Heart right ventricle (tissue), 16 donors: ENCODE measurements around the gene UBE2C. TPM values are rescaled to one million over a fixed set of nuclear protein-coding genes. Genes with fewer than 3 reads are reported as not detected.
"Not testable (repeated sequence)": the region's sequence is repeated elsewhere in the genome, so short reads cannot be mapped to it uniquely, and the experiment has no call there.

Experiments
- ATAC-seq, 8 donors: fragments of 200-7000 bp; cut with Tn5 transposase; one replicate each; pipeline ENCODE4 v1.9.1; 2020; ENCODE audit warnings: mild to moderate bottlenecking in 8 of 8, moderate library complexity in 8 of 8, moderate number of reproducible peaks in 1 of 8
- DNase-seq, 2 donors: peaks; one replicate each; pipeline ENCODE4 v3.0.0-alpha.2; 2020
- H3K27ac ChIP-seq, 10 donors: fragments of 200-600 bp; sonication (generic) in 2 of 10; one replicate each; pipeline versions ENCODE4 v1.5.0 to v1.8.0; 2020 to 2022; ENCODE audit warnings: mild to moderate bottlenecking in 3 of 10
- H3K27me3 ChIP-seq, 7 donors: fragments of 200-600 bp; one replicate each; pipeline ENCODE4 v1.8.0; 2021 to 2022; ENCODE audit warnings: mild to moderate bottlenecking in 2 of 7
- H3K36me3 ChIP-seq, 9 donors: fragments of 200-600 bp; sonication (generic) in 1 of 9; one replicate each; pipeline versions ENCODE4 v1.5.0 to v1.8.0; 2020 to 2022; ENCODE audit warnings: mild to moderate bottlenecking in 2 of 9
- H3K4me1 ChIP-seq, 9 donors: fragments of 200-600 bp; sonication (generic) in 1 of 9; one replicate each; pipeline versions ENCODE4 v1.5.0 to v1.8.0; 2020 to 2022; ENCODE audit warnings: mild to moderate bottlenecking in 4 of 9
- H3K4me3 ChIP-seq, 10 donors: fragments of 200-600 bp; sonication (generic) in 2 of 10; one replicate each; pipeline versions ENCODE4 v1.5.0 to v1.8.0; 2020 to 2022; ENCODE audit warnings: mild to moderate bottlenecking in 7 of 10, moderate library complexity in 2 of 10
- H3K9me3 ChIP-seq, 11 donors: fragments of 200-600 bp in 10 of 11; sonication (generic) in 2 of 11; one replicate each; pipeline versions ENCODE4 v1.5.0 to v1.8.0; 2013 to 2022; ENCODE audit warnings: mild to moderate bottlenecking in 2 of 11, control low read depth in 1 of 11, moderate library complexity in 1 of 11
- WGBS, 2 donors: extraction: QIAGEN DNeasy Blood & Tissue Kit; methylation state at CpG; one replicate each; pipeline ENCODE4 v1.1.7; 2013; ENCODE audit warnings: inconsistent platforms in 1 of 2; 5-methylcytosine and 5-hydroxymethylcytosine counted together
- intact Hi-C, 10 donors: fragments of 100-400 bp; cut with DNase I; formaldehyde crosslinking; loops; one replicate each; pipeline versions ENCODE4 v1.11.1 to v1.14.2; 2022
- polyA plus RNA-seq, 2 donors: library from polyadenylated mRNA; stranded (reverse); fragments of 200-250 nt; gene quantifications; one replicate each; pipeline ENCODE4 v1.2.3, GENCODE V29; 2013
- total RNA-seq, 10 donors: library from RNA; stranded (reverse); fragmentation: NEBNext Ultra II Directional in 3 of 10; extraction: Animal tissue kit (Norgen Biotek cat#: 25700) in 3 of 10; gene quantifications; one replicate each; pipeline versions ENCODE4 v1.2.1 to v1.2.4, GENCODE V29; 2021 to 2023
- TF ChIP-seq, protein P1 (sequence below), 9 donors: fragments of 200-600 bp; sonication (generic) in 2 of 9; IDR thresholded peaks; one replicate each; pipeline versions ENCODE4 v1.5.0 to v1.8.0; 2021 to 2022; ENCODE audit warnings: antibody characterized with exemption in 9 of 9, mild to moderate bottlenecking in 5 of 9, moderate library complexity in 1 of 9
- donor health status: Arrhythmogenic right ventricular cardiomyopathy.
- donor health status: ischemic (EF 13 %, LVEDD 7.1; RV severe dilation, severe dysfunction).
- donor health status: healthy with polysubstance abuse.
- donor health status: DM: no; HTN: yes; CAD: no.
- donor health status: DM: no; HTN: no; CAD: no.
- donor health status: ischemic (EF 25% LVEDD 6.9; RV normal size, moderate dysfunction).
- donor health status: ischemic (EF 25% LVEDD 5.7; RV mildly dilated, moderate dysfunction).
- donor health status: healthy.
- donor health status: DM: yes; HTN: yes; CAD: no.
- donor health status: Ischemic cardiomyopathy.
- donor health status: ischemic (EF 35%, LVEDD 5.7; RV mildly dilated, moderate dysfunction).
- donor health status: nonischemic (EF 11% LVEDD 7.7; RV severe dilation, severe dysfunction).
- donor health status: DM: yes; HTN: yes; CAD: no.
- donor health status: PGD.
- donor health status: ischemic (EF 29% LVEDD 5.4; RV normal size, mild dysfunction).
- donor health status: nonischemic (EF 23%, LVEDD 6.1; RV moderate dilation, normal function).

Gene UBE2C
- total and polyA plus RNA-seq, 12 donors = 0.37 to 8.6 (median 1.1) TPM; not detected in 2

DNA sequence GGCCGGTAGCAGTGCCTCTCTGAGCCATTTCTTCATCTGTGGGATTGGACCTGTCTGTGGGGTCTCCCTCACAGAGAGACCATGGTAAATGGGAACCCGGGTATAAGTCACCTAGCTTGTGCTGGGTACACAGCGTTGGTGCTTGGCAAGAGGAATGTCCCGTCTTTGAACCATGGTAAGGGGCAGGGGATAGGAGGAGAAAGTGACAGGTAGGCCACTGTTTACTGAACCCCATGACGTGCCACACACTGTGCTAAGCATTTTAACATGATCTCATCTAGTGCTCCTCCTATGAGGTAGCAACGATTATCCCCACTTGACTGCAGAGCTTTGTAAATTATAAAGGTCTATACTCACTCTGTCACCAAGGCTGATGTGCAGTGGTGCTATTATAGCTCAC, 15.3 kb downstream of the UBE2C start:
- no peak for ATAC-seq
- intact Hi-C loops = loop anchor here in 5 of 10 donors (10.0 kb wide), 2 partner anchors 107 to 137 kb away; partner anchors contain the start of gene PCIF1 (in 1 of the 5)
- H3K9me3 ChIP-seq = no peaks in the 10 kb centered on the region
- H3K4me1 ChIP-seq = peaks cover 3 to 42% (median 28%) of the 10 kb centered on the region in 9 donors
- no peak overlapping the region for H3K4me3 ChIP-seq
- no peaks in the 10 kb centered on the region for H3K36me3 ChIP-seq
- TF ChIP-seq, protein P1, sequence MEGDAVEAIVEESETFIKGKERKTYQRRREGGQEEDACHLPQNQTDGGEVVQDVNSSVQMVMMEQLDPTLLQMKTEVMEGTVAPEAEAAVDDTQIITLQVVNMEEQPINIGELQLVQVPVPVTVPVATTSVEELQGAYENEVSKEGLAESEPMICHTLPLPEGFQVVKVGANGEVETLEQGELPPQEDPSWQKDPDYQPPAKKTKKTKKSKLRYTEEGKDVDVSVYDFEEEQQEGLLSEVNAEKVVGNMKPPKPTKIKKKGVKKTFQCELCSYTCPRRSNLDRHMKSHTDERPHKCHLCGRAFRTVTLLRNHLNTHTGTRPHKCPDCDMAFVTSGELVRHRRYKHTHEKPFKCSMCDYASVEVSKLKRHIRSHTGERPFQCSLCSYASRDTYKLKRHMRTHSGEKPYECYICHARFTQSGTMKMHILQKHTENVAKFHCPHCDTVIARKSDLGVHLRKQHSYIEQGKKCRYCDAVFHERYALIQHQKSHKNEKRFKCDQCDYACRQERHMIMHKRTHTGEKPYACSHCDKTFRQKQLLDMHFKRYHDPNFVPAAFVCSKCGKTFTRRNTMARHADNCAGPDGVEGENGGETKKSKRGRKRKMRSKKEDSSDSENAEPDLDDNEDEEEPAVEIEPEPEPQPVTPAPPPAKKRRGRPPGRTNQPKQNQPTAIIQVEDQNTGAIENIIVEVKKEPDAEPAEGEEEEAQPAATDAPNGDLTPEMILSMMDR (IDR thresholded peaks at IDR 0.05) = no peak
- 76 to 91% methylated on average over 6 of the region's 6 CpGs for WGBS, 2 donors
- peaks cover under 1 to 21% (median 17%) of the 10 kb centered on the region in 7 donors for H3K27me3 ChIP-seq
- peak overlapping the region in 1 of 10 donors; percentile 24 for H3K27ac ChIP-seq
- DNase-seq = no peak

DNA sequence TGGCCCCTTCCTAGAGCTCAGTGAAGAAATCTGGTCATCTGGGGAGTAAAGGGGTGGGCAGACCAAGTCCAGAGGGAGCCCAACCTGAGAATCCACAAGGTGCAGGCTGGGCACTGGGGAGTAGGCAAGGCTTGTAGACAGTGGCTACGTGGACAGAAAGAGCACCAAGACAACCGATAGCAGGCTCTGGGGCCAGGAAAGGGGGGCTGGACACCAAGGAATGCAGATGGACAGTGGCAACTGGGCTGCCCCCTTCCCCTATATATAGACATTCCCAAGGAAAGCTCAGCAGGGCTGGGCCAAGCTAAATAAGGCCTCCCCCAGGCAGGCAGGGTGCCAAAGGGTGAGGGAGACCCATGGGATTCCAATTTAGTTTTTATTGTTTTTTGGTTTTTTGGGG, 16.1 kb downstream of the UBE2C start:
- H3K9me3 ChIP-seq = no peaks in the 10 kb centered on the region
- TF ChIP-seq, protein P1 (IDR thresholded peaks at IDR 0.05) = no peak
- no peak overlapping the region for H3K4me3 ChIP-seq
- ATAC-seq (no peak), DNase-seq (no peak)
- 29 to 34% methylated on average over 2 of the region's 2 CpGs for WGBS, 2 donors
- intact Hi-C loops = loop anchor here in 5 of 10 donors (10.0 kb wide), 2 partner anchors 106 to 136 kb away; partner anchors contain the start of gene PCIF1 (in 1 of the 5)
- H3K4me1 ChIP-seq = peaks cover 0 to 42% (median 29%) of the 10 kb centered on the region in 9 donors
- H3K36me3 ChIP-seq = no peaks in the 10 kb centered on the region
- peaks cover 0 to 12% (median 8%) of the 10 kb centered on the region in 7 donors for H3K27me3 ChIP-seq
- H3K27ac ChIP-seq = peak overlapping the region in 5 of 10 donors; percentile 6 to 37 (median 25)

DNA sequence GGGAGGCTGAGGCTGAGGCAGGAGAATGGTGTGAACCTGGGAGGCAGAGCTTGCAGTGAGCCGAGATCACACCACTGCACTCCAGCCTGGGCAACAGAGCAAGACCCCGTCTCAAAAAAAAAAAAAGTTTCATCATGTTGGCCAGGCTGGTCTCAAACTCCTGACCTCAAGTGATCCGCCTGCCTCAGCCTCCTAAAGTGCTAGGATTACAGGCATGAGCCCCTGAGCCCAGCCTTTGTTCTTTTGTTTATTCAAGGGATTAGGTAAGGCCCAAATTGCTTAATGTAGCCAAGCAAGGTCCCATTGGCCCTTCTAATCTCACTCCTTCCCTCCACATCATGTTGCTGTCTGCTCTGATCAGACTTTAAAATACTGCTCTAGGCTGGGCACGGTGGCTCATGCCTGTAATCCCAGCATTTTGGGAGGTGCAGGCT, 17.2 kb downstream of the UBE2C start:
- ATAC-seq, H3K27ac ChIP-seq, H3K36me3 ChIP-seq, H3K4me3 ChIP-seq, H3K27me3 ChIP-seq, DNase-seq, H3K9me3 ChIP-seq: not testable (repeated sequence)
- intact Hi-C loops = loop anchor here in 8 of 10 donors (10.0 kb wide), 4 partner anchors 55 to 145 kb away; partner anchors contain the start of genes PCIF1 (in 1 of the 8), SPATA25 (in 1 of the 8), ZNF335 (in 1 of the 8) and ZSWIM1 (in 1 of the 8)
- WGBS, 2 donors = 88 to 89% methylated on average over 4 of the region's 4 CpGs
- peaks cover 2 to 40% (median 25%) of the 10 kb centered on the region in 9 donors for H3K4me1 ChIP-seq

DNA sequence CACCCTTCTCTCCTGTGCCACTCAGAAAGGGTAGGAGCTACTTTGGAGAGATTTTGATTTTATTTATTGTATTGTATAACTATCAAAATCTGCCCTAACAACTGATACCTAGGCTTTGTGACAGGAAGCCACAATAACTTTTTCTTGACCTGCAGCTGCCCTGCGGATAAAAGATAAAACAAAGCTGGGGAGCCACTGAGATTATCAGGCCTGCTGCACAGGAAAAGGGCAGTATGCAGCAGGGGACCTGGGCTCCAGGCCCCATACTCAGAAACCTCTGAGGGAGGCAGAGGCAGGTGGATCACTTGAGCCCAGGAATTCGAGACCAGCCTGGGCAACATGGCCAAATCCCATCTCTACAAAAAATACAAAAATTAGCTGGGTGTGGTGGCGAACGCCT, 20.2 kb downstream of the UBE2C start:
- WGBS, 2 donors = 88 to 96% methylated on average over 4 of the region's 4 CpGs
- TF ChIP-seq, protein P1 (IDR thresholded peaks at IDR 0.05) = no peak
- intact Hi-C loops = loop anchor here in 3 of 10 donors (10.0 kb wide), 3 partner anchors 52 to 142 kb away; partner anchors contain the start of genes SPATA25 (in 1 of the 3), ZNF335 (in 1 of the 3) and ZSWIM1 (in 1 of the 3)
- DNase-seq = no peak
- Histone ChIP-seq H3K27ac (peak overlapping the region; percentile 78 to 99 (median 95)), H3K4me1 (peaks cover 7 to 57% (median 39%) of the 10 kb centered on the region in 9 donors), H3K9me3 (no peaks in the 10 kb centered on the region), H3K36me3 (peaks cover 0 to 22% (median 0%) of the 10 kb centered on the region in 9 donors), H3K27me3 (no peaks in the 10 kb centered on the region), H3K4me3 (peak overlapping the region in 4 of 10 donors; percentile 73 to 90 (median 79))
- ATAC-seq = no peak
